ENCODE results near the gene ENOSF1.

DNA sequence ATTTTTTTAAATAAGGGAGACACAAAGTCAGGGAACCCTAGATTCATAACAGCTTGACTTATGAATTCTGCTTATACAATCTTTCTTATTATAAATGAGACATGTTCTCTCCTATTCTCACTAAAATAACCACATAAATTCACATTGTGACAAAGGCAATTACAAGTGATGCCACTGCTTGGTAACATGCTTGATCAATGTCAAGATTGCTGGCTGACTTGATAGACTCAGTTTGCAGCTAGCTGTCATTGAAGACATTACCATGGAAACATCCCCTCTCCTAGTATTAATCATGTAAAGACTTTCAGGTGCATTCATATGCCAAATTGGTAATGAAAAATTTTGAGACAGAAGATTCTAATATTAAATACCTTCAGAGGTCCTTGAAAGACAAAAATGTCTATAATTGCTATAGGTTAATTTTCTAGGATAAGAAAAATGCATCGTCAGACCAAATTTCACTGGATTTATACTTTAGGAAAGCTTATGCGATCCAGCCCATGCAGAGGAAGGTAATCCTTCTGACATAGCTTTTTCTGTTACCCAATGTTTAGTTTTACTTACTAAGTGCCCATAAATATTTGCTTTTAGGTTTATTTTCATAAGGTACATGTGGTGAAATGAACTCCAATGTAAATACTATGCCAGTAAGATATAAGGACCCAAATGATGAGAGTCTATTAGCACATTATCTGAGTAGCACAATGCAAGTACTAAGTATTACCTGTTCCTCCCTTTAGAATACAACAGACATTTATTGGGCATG, 32.6 kb upstream of the ENOSF1 start:
- TF ChIP-seq, protein P1, sequence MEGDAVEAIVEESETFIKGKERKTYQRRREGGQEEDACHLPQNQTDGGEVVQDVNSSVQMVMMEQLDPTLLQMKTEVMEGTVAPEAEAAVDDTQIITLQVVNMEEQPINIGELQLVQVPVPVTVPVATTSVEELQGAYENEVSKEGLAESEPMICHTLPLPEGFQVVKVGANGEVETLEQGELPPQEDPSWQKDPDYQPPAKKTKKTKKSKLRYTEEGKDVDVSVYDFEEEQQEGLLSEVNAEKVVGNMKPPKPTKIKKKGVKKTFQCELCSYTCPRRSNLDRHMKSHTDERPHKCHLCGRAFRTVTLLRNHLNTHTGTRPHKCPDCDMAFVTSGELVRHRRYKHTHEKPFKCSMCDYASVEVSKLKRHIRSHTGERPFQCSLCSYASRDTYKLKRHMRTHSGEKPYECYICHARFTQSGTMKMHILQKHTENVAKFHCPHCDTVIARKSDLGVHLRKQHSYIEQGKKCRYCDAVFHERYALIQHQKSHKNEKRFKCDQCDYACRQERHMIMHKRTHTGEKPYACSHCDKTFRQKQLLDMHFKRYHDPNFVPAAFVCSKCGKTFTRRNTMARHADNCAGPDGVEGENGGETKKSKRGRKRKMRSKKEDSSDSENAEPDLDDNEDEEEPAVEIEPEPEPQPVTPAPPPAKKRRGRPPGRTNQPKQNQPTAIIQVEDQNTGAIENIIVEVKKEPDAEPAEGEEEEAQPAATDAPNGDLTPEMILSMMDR (IDR thresholded peaks at IDR 0.05), result no peak
- TF ChIP-seq POLR2A (IDR thresholded peaks at IDR 0.05), result no peak

All from right lobe of liver (tissue), 4 donors.